HepG2 (cell line): ENCODE data around the gene RNF222. TPM values are rescaled to one million over a fixed set of nuclear protein-coding genes. Genes with fewer than 3 reads are reported as not detected.

Source experiments
- ARID4A ChIP-seq: sonication (generic); formaldehyde crosslinking; IDR thresholded peaks from 2 replicates; pipeline ENCODE4 v1.5.0; 2020; ENCODE audit warnings: mild to moderate bottlenecking, missing genetic modification reagents, borderline replicate concordance
- ATF7 ChIP-seq, 2 experiments: fragments of 450-650 bp in 1 of 2; sonication (generic) in 1 of 2; formaldehyde crosslinking in 1 of 2; IDR thresholded peaks; 2 replicates each; pipeline versions ENCODE4 v1.4.0 to v1.6.1; 2016 to 2020; ENCODE audit warnings: antibody characterized with exemption in 1 of 2, mild to moderate bottlenecking in 1 of 2, missing genetic modification reagents in 1 of 2
- ATM ChIP-seq: fragments of 450-650 bp; IDR thresholded peaks from 2 replicates; pipeline ENCODE4 v1.7.1; 2017; ENCODE audit warnings: mild to moderate bottlenecking, borderline replicate concordance
- GMEB1 ChIP-seq: sonication (generic); formaldehyde crosslinking; IDR thresholded peaks from 2 replicates; pipeline ENCODE4 v1.5.1; 2020; ENCODE audit warnings: missing genetic modification reagents, mild to moderate bottlenecking, borderline replicate concordance
- HINFP ChIP-seq: sonication (generic); formaldehyde crosslinking; IDR thresholded peaks from 2 replicates; pipeline ENCODE4 v1.4.0; 2020; ENCODE audit warnings: low read depth, mild to moderate bottlenecking, missing genetic modification reagents
- KDM5B ChIP-seq: sonication (generic); formaldehyde crosslinking; IDR thresholded peaks from 2 replicates; pipeline ENCODE4 v1.4.0; 2020; ENCODE audit warnings: missing genetic modification reagents, mild to moderate bottlenecking, borderline replicate concordance
- LBX2 ChIP-seq: sonication (generic); formaldehyde crosslinking; IDR thresholded peaks from 2 replicates; pipeline ENCODE4 v1.5.0; 2020; ENCODE audit warnings: missing genetic modification reagents, mild to moderate bottlenecking, borderline replicate concordance
- MYPOP ChIP-seq: sonication (generic); formaldehyde crosslinking; IDR thresholded peaks from 2 replicates; pipeline ENCODE4 v1.8.1; 2023; ENCODE audit warnings: mild to moderate bottlenecking, moderate library complexity, missing genetic modification reagents
- PHB2 ChIP-seq: fragments of 450-650 bp; IDR thresholded peaks from 2 replicates; pipeline ENCODE4 v1.6.1; 2018; ENCODE audit not compliant: partially characterized antibody
- TEAD3 ChIP-seq: optimal IDR thresholded peaks from 2 replicates; pipeline ENCODE3; 2016; ENCODE audit warnings: borderline replicate concordance
- TIGD3 ChIP-seq: sonication (generic); formaldehyde crosslinking; IDR thresholded peaks from 2 replicates; pipeline ENCODE4 v1.5.1; 2020; ENCODE audit warnings: mild to moderate bottlenecking, missing genetic modification reagents, borderline replicate concordance
- U2AF1 ChIP-seq: fragments of 200-400 bp; formaldehyde crosslinking; optimal IDR thresholded peaks from 2 replicates; pipeline ENCODE3; 2017; ENCODE audit warnings: mild to moderate bottlenecking, low read depth, low read length
- ZKSCAN8 ChIP-seq: IDR thresholded peaks from 2 replicates; pipeline ENCODE4 v1.6.1; 2016; ENCODE audit warnings: borderline replicate concordance, missing genetic modification reagents, missing compliant biosample characterization
- ZNF441 ChIP-seq: sonication (generic); formaldehyde crosslinking; IDR thresholded peaks from 2 replicates; pipeline ENCODE4 v1.7.0; 2021; ENCODE audit warnings: missing genetic modification reagents, borderline replicate concordance
- polyA plus RNA-seq, 8 experiments: library from polyadenylated mRNA; depleted of rRNA in 3 of 8; stranded (reverse) in 7 of 8; unstranded in 1 of 8; fragments of >200 nt; fragmentation: Illumina TruSeq in 4 of 8; extraction: Trizol in 4 of 8; gene quantifications; 2 replicates each; pipeline versions ENCODE4 v1.2.1 to v1.2.3, GENCODE V29; 2011 to 2016; ENCODE audit warnings: low read depth in 4 of 8, missing spikeins in 1 of 8, mixed read lengths in 1 of 8; ENCODE audit not compliant: insufficient read depth in 1 of 8
- total RNA-seq, 5 experiments: library from RNA; depleted of rRNA; stranded (reverse); fragments of >200 nt; fragmentation: Illumina TruSeq; extraction: Trizol; gene quantifications; 2 replicates each; pipeline ENCODE4 v1.2.3, GENCODE V29; 2016; ENCODE audit warnings: low read depth in 1 of 5

The RNF222 gene
- total and polyA plus RNA-seq, 2 of the 13 experiments (the other 11 are each of a cell fraction or from before 2014, with no cell fraction given): not detected

- TF ChIP-seq GMEB1 (peak; percentile 76; the same call in 1 of the 2 replicates), TEAD3 (peak; percentile 52), LBX2 (CRISPR knock-in tag) (no peak), ATF7 (IDR thresholded peaks at IDR 0.05) (no peak), ATF7 (CRISPR knock-in tag; IDR thresholded peaks at IDR 0.05) (no peak), MYPOP (CRISPR knock-in tag) (0 out of 2 replicates have a peak, but pooled peaks have one; percentile 35), PHB2 (no peak), TIGD3 (CRISPR knock-in tag) (no peak), U2AF1 (no peak), HINFP (CRISPR knock-in tag) (no peak), ZNF441 (peak; percentile 61; the same call in 1 of the 2 replicates), KDM5B (peak; percentile 52; the same call in 1 of the 2 replicates), ZKSCAN8 (CRISPR knock-in tag) (0 out of 2 replicates have a peak, but pooled peaks have one; percentile 35), ATM (no peak), ARID4A (CRISPR knock-in tag) (peak; percentile 92; the same call in 1 of the 2 replicates)
Observed at GRCh38 chr17:8383143-8383822, 14.3 kb downstream of the RNF222 start, which contains the start of gene RPL26 (continued).
